GM19043 (cell line): ENCODE results near the gene TOB1.
"Not testable (repeated sequence)": the region's sequence is repeated elsewhere in the genome, so short reads cannot be mapped to it uniquely, and the experiment has no call there.

Experiments used
- ATAC-seq: cut with Tn5 transposase; IDR thresholded peaks from one replicate; pipeline ENCODE4 v1.9.1; 2021; ENCODE audit warnings: low read depth; ENCODE audit not compliant: unreplicated experiment

TOB1 gene

DNA sequence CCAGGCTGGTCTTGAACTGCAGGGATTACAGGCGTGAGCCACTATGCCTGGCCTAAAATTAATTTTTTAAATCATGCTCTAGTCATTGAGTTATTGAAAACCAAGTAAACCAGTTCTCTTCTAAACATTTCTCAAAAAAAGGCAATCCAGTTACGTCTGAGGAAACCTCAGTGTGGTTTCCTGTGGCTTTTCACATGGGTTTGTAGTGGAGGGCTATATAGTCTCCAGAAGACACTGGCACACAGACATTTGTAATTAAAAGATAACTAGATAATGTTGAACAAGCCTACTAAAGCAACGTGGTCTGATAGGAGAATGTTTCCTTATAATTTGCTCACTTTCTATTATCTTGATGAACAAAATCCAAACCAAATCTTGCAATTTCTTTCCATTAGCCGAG, 5.2 kb upstream of the TOB1 start:
- no peak for ATAC-seq

DNA sequence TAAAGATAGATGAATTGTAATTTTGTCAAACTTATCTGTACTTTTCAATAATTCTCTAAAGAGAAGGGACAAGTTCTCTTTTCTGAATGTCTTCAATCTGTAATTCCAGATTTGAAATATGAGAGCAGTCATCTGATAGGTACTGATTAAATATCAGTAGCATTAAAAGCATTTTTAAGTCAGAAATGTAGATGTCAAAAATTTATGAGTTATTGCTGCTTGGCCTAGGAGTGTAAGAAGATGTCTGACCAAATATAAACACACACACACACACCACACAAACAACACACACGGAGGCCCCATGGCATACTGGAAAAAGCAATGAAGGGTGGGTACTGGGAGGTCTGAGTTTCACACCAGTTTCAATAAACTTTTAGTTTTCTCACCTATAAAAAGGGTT, 2.4 kb upstream of the TOB1 start:
- ATAC-seq = no peak

DNA sequence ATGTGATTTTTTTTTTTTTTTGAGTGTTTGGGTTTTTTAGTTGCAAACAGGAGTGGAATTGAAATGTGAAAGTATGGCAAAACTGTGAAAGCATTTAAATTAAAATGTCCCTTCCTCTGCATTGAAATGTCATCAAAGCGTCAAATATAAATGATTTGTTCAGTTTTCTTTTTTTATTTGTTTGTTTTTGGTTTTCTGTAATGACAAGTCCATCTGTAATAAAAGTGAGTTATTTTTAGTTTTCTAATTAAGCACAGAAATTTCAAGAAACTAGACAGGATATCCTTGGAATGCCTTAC, 1.9 kb upstream of the TOB1 start:
- ATAC-seq = no peak

DNA sequence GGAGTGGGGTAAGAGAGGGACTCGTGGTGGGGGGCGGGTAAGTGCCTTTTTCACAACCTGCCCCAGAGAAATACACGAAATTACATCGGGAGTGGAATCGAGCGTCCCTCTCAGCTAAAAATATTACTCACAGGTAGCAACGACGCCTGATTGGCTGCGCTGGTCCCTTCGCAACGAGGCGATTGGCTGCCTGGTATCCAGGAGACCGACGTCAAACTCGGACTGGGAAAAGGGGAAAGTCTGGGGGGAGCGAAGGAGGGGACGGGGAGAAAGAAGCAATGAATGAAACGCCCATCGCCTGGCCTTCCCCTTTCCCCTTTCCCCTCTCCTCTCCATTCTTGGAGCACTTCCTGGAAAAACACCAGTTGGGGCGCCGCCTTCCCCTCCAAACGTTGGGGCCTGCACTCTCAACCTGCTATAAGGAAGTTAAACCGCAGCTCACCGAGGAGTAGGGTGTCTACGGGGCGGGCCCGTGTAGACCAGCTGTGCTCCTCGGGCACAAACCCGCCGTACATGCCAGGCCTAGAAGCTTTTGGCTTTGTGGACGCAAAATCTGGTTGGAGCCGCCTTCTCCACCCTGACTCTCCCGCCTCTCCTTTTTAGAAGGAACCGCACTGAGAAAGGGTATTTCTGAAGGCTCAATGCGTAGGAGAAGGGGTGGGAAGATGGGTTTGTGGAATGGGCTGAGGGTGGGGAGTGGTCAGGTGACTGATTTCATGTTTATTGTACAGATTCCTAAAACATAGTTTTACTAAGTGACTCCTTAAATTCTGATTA, 1.4 kb upstream of the TOB1 start:
- ATAC-seq = peak; percentile 41

DNA sequence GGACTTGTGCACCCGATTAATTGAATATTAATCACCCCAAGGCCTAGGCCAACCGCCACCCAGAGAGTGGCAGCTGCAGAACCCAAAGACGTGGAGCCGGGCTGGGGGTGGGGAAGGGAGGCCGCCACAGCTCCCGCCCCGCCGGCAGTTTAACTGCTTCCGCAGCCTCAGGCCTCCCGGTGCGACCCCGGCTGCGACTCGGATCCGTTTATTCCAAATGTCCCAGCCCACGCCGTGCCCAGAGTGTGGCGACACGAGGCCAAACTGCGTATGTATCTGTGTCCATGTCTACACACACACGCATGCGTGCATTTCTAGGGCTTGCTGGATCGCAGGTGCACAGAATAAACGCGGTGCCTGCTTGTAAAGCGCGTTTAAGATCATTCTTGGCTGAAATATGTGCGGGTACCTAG, 802 bp upstream of the TOB1 start:
- ATAC-seq = no peak

DNA sequence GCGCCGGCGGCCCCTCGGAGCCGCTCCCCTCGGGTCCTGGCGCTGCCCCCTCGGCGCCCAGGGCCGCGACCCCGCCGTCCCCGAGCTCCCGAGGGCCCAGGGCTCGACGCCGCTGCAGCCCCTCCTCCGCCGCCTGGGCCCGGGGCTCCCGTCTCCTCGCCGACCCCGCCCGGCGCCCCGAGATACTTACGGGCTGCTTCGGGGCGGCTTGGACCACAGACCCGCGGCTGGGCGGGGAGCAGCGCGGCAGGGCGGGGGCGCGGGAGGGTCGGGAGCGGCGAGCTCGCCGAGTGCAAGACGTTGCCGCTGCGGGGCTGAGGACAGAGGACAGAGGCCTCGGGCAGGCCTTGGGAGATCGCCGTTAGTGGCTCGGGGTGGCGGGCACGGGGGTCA, 290 bp downstream of the TOB1 start:
- no peak for ATAC-seq

DNA sequence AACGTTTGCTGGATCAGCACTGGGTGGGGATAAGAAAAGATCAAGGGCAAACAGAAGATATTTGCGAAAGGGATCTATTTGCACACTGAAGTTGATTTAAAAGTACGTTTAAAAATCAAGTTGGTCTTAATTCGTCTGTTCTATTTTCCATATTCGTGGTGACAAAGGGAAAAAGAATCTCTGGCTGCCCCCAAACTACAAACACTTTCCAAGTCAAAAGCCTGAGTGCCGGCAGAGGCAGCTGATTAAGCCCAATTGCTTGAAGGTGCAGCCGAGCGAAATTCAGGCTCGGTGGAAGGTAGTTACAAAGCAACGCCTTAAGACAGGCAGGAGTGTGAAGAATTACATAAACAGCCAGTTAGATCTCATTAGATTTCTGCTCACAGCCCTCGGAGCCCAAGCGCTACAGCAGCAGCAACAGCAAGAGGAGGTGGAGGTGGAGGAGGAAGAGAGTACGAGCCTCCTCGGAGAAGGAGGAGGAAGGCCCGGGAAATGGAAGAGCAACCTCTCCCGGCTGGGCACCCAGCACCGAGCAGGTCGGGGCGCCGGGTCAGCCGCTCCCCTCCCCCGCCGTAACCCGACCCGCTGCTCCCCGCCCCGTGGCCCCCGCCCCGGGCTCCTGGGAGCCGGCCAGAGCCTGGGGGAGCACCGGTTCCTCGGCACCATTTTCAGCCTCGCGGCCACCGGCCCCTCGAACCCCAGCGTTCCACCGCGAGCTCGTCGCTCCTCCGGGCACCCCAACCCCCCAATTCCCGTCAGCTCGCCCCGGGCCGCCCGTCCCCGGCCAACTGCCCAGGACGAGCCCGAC, 890 bp downstream of the TOB1 start:
- ATAC-seq = no peak

DNA sequence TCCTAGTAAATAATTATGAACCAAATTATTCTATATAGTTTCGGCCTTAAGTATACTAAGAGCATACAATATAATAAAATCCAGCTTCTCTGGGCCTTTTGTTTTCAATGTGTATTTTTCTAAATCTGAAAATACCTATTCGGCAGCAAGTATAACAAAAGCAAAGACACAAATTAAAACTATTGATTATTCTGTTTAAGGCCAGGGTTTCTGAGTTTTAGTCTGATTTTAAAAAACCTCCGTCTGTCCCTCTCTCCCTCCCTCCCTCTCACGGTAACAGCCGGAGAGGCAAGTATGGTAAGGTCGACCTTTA, 1.5 kb downstream of the TOB1 start:
- ATAC-seq = no peak

DNA sequence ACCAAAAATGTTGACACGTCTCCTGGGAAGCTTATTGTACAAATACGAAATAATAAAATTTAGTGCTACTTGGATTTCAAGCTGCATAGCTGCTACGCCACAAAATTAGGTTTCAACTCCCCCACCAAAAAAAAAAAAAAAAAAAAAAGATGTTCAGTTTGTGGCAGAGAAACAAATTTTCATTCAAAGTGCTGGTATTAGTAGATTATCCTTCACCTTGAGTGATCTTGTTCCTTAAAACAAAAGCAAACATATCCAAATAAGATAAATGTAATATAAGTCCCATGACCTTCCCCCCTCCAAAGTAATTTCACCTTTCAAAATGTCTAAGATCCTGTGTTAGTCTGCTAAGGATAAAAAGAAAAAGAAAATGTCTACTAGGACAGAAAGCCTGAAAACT, 2.2 kb downstream of the TOB1 start:
- no peak for ATAC-seq

DNA sequence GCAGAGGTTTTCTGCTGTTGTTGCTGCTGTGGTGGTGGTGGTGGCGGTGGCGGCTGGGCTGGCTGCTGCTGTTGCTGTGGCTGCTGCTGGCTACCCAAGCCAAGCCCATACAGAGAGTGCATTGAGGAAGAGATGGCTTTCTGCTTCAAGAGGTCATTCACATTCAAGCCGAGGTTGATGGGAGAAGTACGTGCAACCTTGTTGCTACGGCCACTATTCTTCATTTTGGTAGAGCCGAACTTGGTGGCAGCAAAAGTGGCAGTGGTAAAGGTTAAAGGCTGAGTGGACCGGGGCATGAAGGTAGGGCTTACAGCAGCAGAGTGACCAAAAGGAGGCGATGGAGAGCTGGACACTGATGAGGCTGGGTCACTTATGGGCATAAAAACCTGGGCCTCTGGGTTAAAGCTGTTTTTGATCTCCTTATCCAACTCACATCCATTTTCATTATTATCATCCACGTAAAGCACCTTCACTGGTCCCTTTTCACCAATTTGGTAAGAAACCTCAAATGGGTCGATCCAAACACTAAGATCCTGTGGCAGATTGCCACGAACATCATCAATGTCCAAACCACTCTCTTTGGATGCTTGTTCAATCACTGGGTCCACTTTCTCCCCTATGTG, 2.8 kb downstream of the TOB1 start:
- ATAC-seq = no peak

DNA sequence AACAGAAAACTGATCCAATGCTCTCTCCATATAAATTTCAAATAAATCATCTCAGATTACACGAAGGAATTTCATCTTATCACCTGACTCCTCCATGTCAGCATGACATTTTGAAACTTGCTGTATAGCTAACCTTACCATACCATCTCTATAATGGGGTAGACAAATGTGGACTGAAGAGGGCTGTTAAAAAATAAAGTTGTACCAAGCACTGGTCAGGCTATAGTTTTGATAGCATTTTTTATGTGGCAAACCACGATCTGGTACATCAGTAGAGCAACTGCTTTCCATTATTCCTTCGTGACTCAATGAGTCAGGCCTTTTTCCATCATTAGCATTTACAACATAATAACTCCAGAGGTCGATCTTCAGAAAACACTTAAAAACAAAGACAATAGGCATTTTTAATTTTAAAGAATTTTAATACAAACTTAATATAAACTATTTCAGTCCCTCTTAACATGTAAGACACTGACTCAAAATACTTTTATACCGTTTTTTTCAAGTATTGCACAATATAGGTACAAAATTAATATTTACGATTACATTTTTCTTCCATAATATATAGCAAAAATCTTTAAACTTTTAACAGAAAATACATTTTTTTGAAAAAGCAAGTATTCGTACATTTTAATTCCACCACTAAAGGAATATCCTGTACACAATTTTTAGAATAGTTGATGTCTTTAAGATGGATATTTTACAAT, 4.2 kb downstream of the TOB1 start:
- no peak for ATAC-seq

DNA sequence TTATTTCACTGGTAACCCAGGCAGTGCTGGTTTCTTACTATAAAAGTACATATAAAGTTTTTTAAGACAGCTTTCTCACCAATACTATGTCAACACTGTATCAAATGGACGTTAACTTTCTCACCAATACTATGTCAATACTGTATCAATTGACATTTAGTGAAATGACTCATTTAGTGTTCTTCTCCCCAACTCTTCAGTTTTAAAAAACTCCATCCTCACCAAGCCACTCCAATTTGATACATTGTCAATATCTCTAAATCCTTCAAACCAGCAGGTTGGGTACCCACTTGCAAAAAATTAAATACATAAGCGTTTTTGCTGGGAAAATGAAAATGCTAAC, 4.8 kb downstream of the TOB1 start:
- no peak for ATAC-seq

DNA sequence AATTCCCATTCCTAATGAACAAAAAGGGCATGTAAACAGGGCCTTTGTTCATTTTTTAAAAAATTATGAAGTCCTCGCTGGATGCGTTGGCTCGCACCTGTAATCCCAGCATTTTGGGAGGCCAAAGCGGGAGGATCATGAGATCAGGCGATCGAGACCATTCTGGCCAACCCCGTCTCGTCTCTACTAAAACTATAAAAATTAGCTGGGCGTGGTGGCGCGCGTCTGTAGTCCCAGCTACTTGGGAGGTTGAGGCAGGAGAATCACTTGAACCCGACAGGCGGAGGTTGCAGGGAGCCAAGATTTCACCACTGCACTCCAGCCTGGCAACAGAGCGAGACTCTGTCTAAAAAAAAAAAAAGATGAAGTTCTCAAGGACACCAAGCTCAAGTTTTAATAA, 6.4 kb downstream of the TOB1 start:
- ATAC-seq = not testable (repeated sequence)

DNA sequence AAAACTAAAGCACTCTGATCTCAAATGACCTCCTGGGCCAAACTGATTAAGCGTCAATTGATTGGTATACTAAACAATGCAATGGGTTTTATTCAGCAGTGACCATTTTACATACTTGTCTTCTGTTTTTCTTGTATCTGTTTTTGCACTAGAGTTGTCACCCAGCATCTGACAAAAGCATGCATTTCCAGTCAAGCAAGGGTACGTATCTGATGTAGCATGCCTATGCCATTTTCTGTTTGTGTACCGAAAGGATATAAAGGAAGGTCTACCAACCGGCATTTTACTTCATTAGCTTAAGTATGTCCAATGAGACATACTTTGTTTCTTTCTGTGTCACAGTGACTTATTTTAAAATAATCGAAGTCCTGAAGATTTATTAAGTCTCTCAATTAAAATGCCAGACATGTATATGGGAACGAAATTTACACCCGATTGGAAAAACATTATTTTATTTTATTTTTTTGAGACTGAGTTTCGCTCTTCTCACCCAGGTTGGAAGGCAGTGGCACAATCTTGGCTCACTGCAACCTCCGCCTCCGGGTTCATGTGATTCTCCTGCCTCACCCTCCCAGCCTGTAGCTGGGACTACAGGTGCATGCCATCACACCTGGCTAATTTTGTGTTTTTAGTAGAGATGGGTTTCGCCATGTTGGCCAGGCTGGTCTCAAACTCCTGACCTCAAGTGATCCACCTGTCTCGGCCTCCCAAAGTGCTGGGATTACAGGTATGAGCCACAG, 7.5 kb downstream of the TOB1 start:
- ATAC-seq = no peak

DNA sequence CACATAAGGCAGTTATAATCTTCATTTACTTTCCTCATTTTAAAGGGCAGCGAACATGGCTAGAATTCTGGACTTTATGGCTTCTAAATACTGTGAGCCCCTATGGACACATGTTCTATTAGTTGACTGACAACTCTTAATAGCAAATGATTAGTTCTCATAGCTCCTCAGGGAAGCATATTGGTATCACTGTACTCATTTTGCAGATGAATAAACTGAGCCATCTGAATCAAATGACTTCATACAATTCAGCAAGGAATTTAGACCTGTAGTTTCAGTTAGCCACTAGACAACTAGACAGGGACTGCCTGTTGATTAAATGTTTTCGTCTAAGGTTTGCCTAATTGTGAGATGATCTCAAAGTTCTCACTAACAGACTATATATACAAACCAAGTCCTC, 9.7 kb downstream of the TOB1 start:
- ATAC-seq = no peak

DNA sequence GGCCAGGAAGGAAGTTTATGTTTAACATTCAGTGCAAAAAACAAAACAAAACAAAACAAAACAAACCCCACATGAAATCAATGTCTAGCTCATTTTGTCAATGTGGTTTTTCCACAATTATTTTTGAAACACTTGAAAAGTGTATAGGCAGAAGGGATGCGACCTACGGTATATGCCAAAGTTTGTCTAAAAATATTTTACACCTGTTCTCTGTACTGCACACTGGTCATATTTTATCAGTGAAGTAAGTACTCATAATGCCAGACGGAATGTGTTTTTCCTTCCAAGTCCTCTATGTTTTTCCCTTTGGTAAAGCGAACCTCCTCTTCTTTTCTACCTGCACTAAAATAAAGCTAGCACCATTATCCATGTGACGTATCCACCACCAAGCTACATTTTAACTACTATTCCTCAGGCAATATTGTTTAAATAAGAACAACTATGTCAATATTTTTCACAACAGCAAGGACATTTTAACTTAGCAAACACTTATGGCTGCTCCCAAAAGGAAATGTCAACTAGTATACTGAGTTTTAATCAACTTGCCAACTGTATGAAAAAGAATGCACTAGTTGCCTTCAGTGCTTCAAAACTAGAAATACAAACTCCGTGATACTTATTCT, 10.3 kb downstream of the TOB1 start:
- ATAC-seq = no peak

DNA sequence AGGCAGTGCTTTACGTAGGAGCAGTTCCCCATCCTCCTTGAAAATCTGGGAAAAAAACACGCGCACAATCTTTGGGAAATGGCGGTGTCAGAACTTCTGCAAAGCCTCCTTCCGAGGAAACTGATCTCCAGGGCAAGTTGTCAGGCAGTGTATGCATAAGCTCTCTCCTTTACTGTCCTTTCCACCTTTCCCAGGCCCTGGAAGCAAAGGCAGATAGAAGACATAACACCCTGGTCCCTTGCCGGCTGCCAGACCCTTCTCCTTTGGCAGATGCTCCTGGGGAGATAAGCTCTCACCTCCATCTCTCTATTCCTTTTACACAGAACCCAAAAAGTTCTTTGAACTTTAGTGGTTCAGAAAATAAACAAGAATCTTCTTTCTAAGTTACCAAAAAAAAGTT, 12.4 kb downstream of the TOB1 start:
- no peak for ATAC-seq

DNA sequence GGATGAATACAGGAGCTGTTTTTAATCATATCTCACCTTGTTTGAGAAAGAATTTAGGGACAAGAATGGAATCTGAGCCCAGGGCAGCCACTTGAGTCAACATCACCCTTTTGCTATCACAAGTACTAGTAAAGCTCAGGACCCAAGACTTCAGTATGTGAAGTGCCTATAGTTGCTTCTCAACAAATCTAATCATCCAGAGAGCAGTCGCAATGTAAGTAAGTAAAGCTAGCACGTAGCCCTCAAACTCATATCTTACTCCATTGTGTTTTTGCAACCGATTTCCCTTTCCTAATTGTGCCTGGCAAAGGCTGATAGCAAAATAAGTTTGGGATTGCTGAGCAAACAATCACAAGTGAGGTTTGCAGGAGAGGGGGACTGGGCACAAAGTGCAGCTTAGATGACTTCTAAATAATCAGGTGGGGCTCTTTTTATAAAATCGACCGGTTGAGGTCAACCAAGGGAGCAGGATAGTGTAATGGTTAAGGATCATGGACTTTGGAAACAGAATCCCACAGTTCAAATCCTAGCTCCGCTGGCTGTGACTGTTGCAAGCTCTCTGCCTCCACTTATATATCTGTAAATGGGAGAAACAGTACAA, 13.0 kb downstream of the TOB1 start:
- no peak for ATAC-seq

DNA sequence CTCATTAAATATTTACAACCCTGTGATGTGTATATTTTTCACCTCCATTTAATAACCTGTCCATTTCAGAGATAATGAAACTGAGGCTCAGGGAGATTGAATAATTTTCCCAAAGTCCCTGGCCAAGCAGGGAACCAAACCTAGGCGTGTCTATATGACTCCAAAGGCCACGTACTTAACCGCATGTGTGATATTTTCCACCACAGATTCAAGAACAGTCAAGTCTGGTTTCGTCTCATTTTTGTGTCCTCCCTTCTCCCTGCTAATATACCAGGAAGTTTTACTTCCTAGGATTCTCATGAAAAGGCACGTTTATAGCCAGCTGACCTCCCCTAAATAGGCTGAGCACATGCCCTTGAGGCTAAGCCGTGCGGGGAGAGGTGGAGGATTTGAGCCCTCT, 15.5 kb downstream of the TOB1 start:
- ATAC-seq = no peak

DNA sequence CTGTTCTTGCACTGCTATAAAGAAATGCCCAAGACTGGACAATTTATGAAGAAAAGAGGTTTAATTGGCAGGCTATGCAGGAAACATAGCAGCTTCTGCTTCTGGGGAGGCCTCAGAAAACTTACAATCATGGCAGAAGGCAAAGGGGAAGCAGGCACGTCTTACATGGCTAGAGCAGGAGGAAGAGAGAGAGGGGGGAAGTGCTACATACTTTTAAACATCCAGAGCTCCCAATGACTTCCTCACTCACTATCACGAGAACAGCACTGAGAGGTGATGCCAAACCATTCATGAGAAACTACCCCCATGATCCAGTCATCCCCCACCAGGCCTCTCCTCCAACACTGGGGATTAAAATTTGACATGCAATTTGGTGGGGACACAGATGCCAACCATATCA, 17.4 kb downstream of the TOB1 start:
- no peak for ATAC-seq
